Measurements from ENCODE around the gene CAMSAP2. TPM values are rescaled to one million over a fixed set of nuclear protein-coding genes. Genes with fewer than 3 reads are reported as not detected.

The CAMSAP2 gene
- total and polyA plus RNA-seq, 8 donors: 2.7 to 10.3 (median 4.4) TPM

GRCh38 chr1:200905411-200906052, 166.8 kb downstream of the CAMSAP2 start:
- ATAC-seq: no peak
- Histone ChIP-seq H3K27me3 (no peaks in the 10 kb centered on the region), H3K4me1 (no peaks in the 10 kb centered on the region), H3K36me3 (peaks cover 0 to 68% (median 0%) of the 10 kb centered on the region in 3 donors), H3K4me3 (no peak overlapping the region), H3K27ac (no peak overlapping the region), H3K9me3 (no peaks in the 10 kb centered on the region)
- DNase-seq: no peak
- TF ChIP-seq CTCF (IDR thresholded peaks at IDR 0.05): no peak
- 74 to 79% methylated on average over 4 of the region's 4 CpGs for WGBS, 2 donors
- intact Hi-C loops (cut with DNase I): no loop called here
- no peak for FAIRE-seq

- H3K27ac ChIP-seq: no peak overlapping the region
- H3K36me3 ChIP-seq: peaks cover 0 to 66% (median 0%) of the 10 kb centered on the region in 3 donors
- intact Hi-C loops (cut with DNase I): no loop called here
- no peak for ATAC-seq
- no peaks in the 10 kb centered on the region for H3K9me3 ChIP-seq
- H3K27me3 ChIP-seq: no peaks in the 10 kb centered on the region
- no peaks in the 10 kb centered on the region for H3K4me1 ChIP-seq
- no peak for FAIRE-seq
- WGBS, 2 donors: 74 to 87% methylated on average over 2 of the region's 2 CpGs
- H3K4me3 ChIP-seq: no peak overlapping the region
- no peak for DNase-seq
- TF ChIP-seq CTCF (IDR thresholded peaks at IDR 0.05): no peak
Measured at GRCh38 chr1:200906491-200906890, 167.8 kb downstream of the CAMSAP2 start.

GRCh38 chr1:200907611-200908097, 169.0 kb downstream of the CAMSAP2 start:
- H3K27me3 ChIP-seq: no peaks in the 10 kb centered on the region
- peak in 2 of 4 donors; percentile 26 to 62 for ATAC-seq
- intact Hi-C loops (cut with DNase I): no loop called here
- no peak for FAIRE-seq
- no peak overlapping the region for H3K4me3 ChIP-seq
- no peak overlapping the region for H3K27ac ChIP-seq
- H3K9me3 ChIP-seq: no peaks in the 10 kb centered on the region
- DNase-seq: no peak
- peaks cover 0 to 67% (median 0%) of the 10 kb centered on the region in 3 donors for H3K36me3 ChIP-seq
- no peak for TF ChIP-seq CTCF (IDR thresholded peaks at IDR 0.05)
- H3K4me1 ChIP-seq: no peaks in the 10 kb centered on the region
- 85 to 88% methylated on average over 5 of the region's 5 CpGs for WGBS, 2 donors

- Histone ChIP-seq H3K36me3 (peaks cover 0 to 67% (median 0%) of the 10 kb centered on the region in 3 donors), H3K9me3 (no peaks in the 10 kb centered on the region), H3K27ac (no peak overlapping the region), H3K4me1 (no peaks in the 10 kb centered on the region), H3K4me3 (no peak overlapping the region), H3K27me3 (no peaks in the 10 kb centered on the region)
- no peak for FAIRE-seq
- no peak for TF ChIP-seq CTCF (IDR thresholded peaks at IDR 0.05)
- ATAC-seq: peak in 2 of 4 donors; percentile 35 to 58
- intact Hi-C loops (cut with DNase I): no loop called here
- no peak for DNase-seq
- WGBS, 2 donors: 87 to 91% methylated on average over 6 of the region's 6 CpGs
Measured at GRCh38 chr1:200908191-200908868, 169.6 kb downstream of the CAMSAP2 start.

- Histone ChIP-seq H3K9me3 (no peaks in the 10 kb centered on the region), H3K4me3 (no peak overlapping the region), H3K4me1 (no peaks in the 10 kb centered on the region), H3K27me3 (no peaks in the 10 kb centered on the region), H3K27ac (no peak overlapping the region), H3K36me3 (peaks cover 0 to 60% (median 0%) of the 10 kb centered on the region in 3 donors)
- ATAC-seq: no peak
- WGBS, 2 donors: 85 to 90% methylated on average over 5 of the region's 5 CpGs
- FAIRE-seq: no peak
- no peak for TF ChIP-seq CTCF (IDR thresholded peaks at IDR 0.05)
- no peak for DNase-seq
- intact Hi-C loops (cut with DNase I): no loop called here
Measured at GRCh38 chr1:200909071-200909470, 170.4 kb downstream of the CAMSAP2 start.

All from pancreas (tissue), 10 donors.